ENCODE results near the gene TRIM54.
A peak's percentile ranks its signal among the peaks of the same experiment; 100 is the strongest.

Gene TRIM54

GRCh38 chr2:27304488-27305240, 22.4 kb downstream of the TRIM54 start:
- DNase-seq, result no peak
- Histone ChIP-seq H3K4me3 (ENCODE audit: control insufficient read depth in 1 of 7, extremely low read depth in 1 of 7, insufficient read depth in 4 of 7, low read depth in 2 of 7, low read length in 6 of 7) (no peak overlapping the region), H3K27me3 (replicated peaks in 2 of 5; ENCODE audit: control insufficient read depth in 4 of 5, insufficient read depth in 5 of 5, low read length in 4 of 5) (peaks cover 0 to 42% (median 19%) of the 10 kb centered on the region in 5 experiments), H3K4me1 (ENCODE audit: control extremely low read depth in 1 of 4, control insufficient read depth in 4 of 4, insufficient read depth in 4 of 4, low read length in 3 of 4) (peaks cover 0 to 26% (median 18%) of the 10 kb centered on the region in 4 experiments), H3K27ac (ENCODE audit: insufficient read depth in 1 of 2, low read depth in 1 of 2, low read length in 2 of 2, poor library complexity in 1 of 2, severe bottlenecking in 2 of 2) (no peak overlapping the region), H3K9me3 (ENCODE audit: control extremely low read depth in 1 of 5, control insufficient read depth in 4 of 5, insufficient read depth in 2 of 5, low read depth in 1 of 5, low read length in 4 of 5) (no peaks in the 10 kb centered on the region), H3K36me3 (ENCODE audit: control insufficient read depth in 4 of 4, insufficient read depth in 4 of 4, low read length in 3 of 4) (peaks cover 4 to 12% (median 6%) of the 10 kb centered on the region in 4 experiments)
- ChIA-PET POLR2A (no interaction called here), CTCF (interaction anchor here (0.8 to 7.8 kb wide), 14 partner anchors 10 to 213 kb away, joined by 3 to 94 read pairs (median 4); partner anchors contain the start of genes MPV17 and TRIM54)
- WGBS (ENCODE audit: insufficient coverage), result 93% methylated on average over 10 of the region's 13 CpGs

GRCh38 chr2:27305516-27305915, 23.3 kb downstream of the TRIM54 start:
- POLR2A ChIA-PET, result no interaction called here
- 96% methylated on average over 16 of the region's 16 CpGs for WGBS (ENCODE audit: insufficient coverage)

GRCh38 chr2:27306136-27306535, 23.9 kb downstream of the TRIM54 start:
- peaks cover 0 to 42% (median 19%) of the 10 kb centered on the region in 5 experiments for H3K27me3 ChIP-seq (replicated peaks in 2 of 5; ENCODE audit: control insufficient read depth in 4 of 5, insufficient read depth in 5 of 5, low read length in 4 of 5)
- ChIA-PET POLR2A (no interaction called here), CTCF (interaction anchor here (0.9 to 7.8 kb wide), 4 partner anchors 16 to 56 kb away, joined by 3 to 94 read pairs (median 27); partner anchors contain the start of gene TRIM54)
- H3K4me3 ChIP-seq (ENCODE audit: control insufficient read depth in 1 of 7, extremely low read depth in 1 of 7, insufficient read depth in 4 of 7, low read depth in 2 of 7, low read length in 6 of 7), result peak overlapping the region in 4 of 7 experiments; percentile 38 to 68 (median 54)
- H3K4me1 ChIP-seq (ENCODE audit: control extremely low read depth in 1 of 4, control insufficient read depth in 4 of 4, insufficient read depth in 4 of 4, low read length in 3 of 4), result peaks cover 0 to 26% (median 18%) of the 10 kb centered on the region in 4 experiments
- no peak overlapping the region for H3K27ac ChIP-seq (ENCODE audit: insufficient read depth in 1 of 2, low read depth in 1 of 2, low read length in 2 of 2, poor library complexity in 1 of 2, severe bottlenecking in 2 of 2)
- DNase-seq, result peak in 1 of 3 donors; percentile 8
- H3K36me3 ChIP-seq (ENCODE audit: control insufficient read depth in 4 of 4, insufficient read depth in 4 of 4, low read length in 3 of 4), result peaks cover 4 to 20% (median 9%) of the 10 kb centered on the region in 4 experiments
- WGBS (ENCODE audit: insufficient coverage), result 43% methylated on average over 20 of the region's 26 CpGs
- H3K9me3 ChIP-seq (ENCODE audit: control extremely low read depth in 1 of 5, control insufficient read depth in 4 of 5, insufficient read depth in 2 of 5, low read depth in 1 of 5, low read length in 4 of 5), result no peaks in the 10 kb centered on the region

More at GRCh38 chr2:27305516-27305915, 23.3 kb downstream of the TRIM54 start:
- Histone ChIP-seq H3K27me3 (replicated peaks in 2 of 5; ENCODE audit: control insufficient read depth in 4 of 5, insufficient read depth in 5 of 5, low read length in 4 of 5) (peaks cover 0 to 42% (median 19%) of the 10 kb centered on the region in 5 experiments), H3K9me3 (ENCODE audit: control extremely low read depth in 1 of 5, control insufficient read depth in 4 of 5, insufficient read depth in 2 of 5, low read depth in 1 of 5, low read length in 4 of 5) (no peaks in the 10 kb centered on the region), H3K4me3 (ENCODE audit: control insufficient read depth in 1 of 7, extremely low read depth in 1 of 7, insufficient read depth in 4 of 7, low read depth in 2 of 7, low read length in 6 of 7) (no peak overlapping the region), H3K27ac (ENCODE audit: insufficient read depth in 1 of 2, low read depth in 1 of 2, low read length in 2 of 2, poor library complexity in 1 of 2, severe bottlenecking in 2 of 2) (no peak overlapping the region), H3K4me1 (ENCODE audit: control extremely low read depth in 1 of 4, control insufficient read depth in 4 of 4, insufficient read depth in 4 of 4, low read length in 3 of 4) (peaks cover 0 to 26% (median 18%) of the 10 kb centered on the region in 4 experiments), H3K36me3 (ENCODE audit: control insufficient read depth in 4 of 4, insufficient read depth in 4 of 4, low read length in 3 of 4) (peaks cover 4 to 18% (median 8%) of the 10 kb centered on the region in 4 experiments)
- CTCF ChIA-PET, result interaction anchor here (0.8 to 7.8 kb wide), 8 partner anchors 9 to 206 kb away, joined by 3 to 94 read pairs (median 3); partner anchors contain the start of gene TRIM54
- no peak for DNase-seq

- Histone ChIP-seq H3K4me1 (ENCODE audit: control extremely low read depth in 1 of 4, control insufficient read depth in 4 of 4, insufficient read depth in 4 of 4, low read length in 3 of 4) (peaks cover 0 to 26% (median 18%) of the 10 kb centered on the region in 4 experiments), H3K9me3 (ENCODE audit: control extremely low read depth in 1 of 5, control insufficient read depth in 4 of 5, insufficient read depth in 2 of 5, low read depth in 1 of 5, low read length in 4 of 5) (no peaks in the 10 kb centered on the region), H3K27me3 (replicated peaks in 2 of 5; ENCODE audit: control insufficient read depth in 4 of 5, insufficient read depth in 5 of 5, low read length in 4 of 5) (peaks cover 0 to 42% (median 19%) of the 10 kb centered on the region in 5 experiments), H3K4me3 (ENCODE audit: control insufficient read depth in 1 of 7, extremely low read depth in 1 of 7, insufficient read depth in 4 of 7, low read depth in 2 of 7, low read length in 6 of 7) (peak overlapping the region in 4 of 7 experiments; percentile 38 to 68 (median 54)), H3K27ac (ENCODE audit: insufficient read depth in 1 of 2, low read depth in 1 of 2, low read length in 2 of 2, poor library complexity in 1 of 2, severe bottlenecking in 2 of 2) (no peak overlapping the region), H3K36me3 (ENCODE audit: control insufficient read depth in 4 of 4, insufficient read depth in 4 of 4, low read length in 3 of 4) (peaks cover 4 to 26% (median 13%) of the 10 kb centered on the region in 4 experiments)
- ChIA-PET CTCF (interaction anchor here (0.9 to 7.8 kb wide), 3 partner anchors 25 to 57 kb away, joined by 3 to 94 read pairs (median 51); partner anchors contain the start of gene TRIM54), POLR2A (no interaction called here)
- peak; percentile 28 to 65 (median 55) for DNase-seq
- WGBS (ENCODE audit: insufficient coverage), result 3% methylated on average over 37 of the region's 51 CpGs
Observed at GRCh38 chr2:27306573-27307286, 24.5 kb downstream of the TRIM54 start.

- Histone ChIP-seq H3K36me3 (ENCODE audit: control insufficient read depth in 4 of 4, insufficient read depth in 4 of 4, low read length in 3 of 4) (peaks cover 4 to 31% (median 16%) of the 10 kb centered on the region in 4 experiments), H3K4me1 (ENCODE audit: control extremely low read depth in 1 of 4, control insufficient read depth in 4 of 4, insufficient read depth in 4 of 4, low read length in 3 of 4) (peaks cover 0 to 26% (median 18%) of the 10 kb centered on the region in 4 experiments), H3K9me3 (ENCODE audit: control extremely low read depth in 1 of 5, control insufficient read depth in 4 of 5, insufficient read depth in 2 of 5, low read depth in 1 of 5, low read length in 4 of 5) (no peaks in the 10 kb centered on the region), H3K4me3 (ENCODE audit: control insufficient read depth in 1 of 7, extremely low read depth in 1 of 7, insufficient read depth in 4 of 7, low read depth in 2 of 7, low read length in 6 of 7) (peak overlapping the region in 3 of 7 experiments; percentile 52 to 68 (median 56)), H3K27me3 (replicated peaks in 2 of 5; ENCODE audit: control insufficient read depth in 4 of 5, insufficient read depth in 5 of 5, low read length in 4 of 5) (peaks cover 0 to 42% (median 19%) of the 10 kb centered on the region in 5 experiments), H3K27ac (ENCODE audit: insufficient read depth in 1 of 2, low read depth in 1 of 2, low read length in 2 of 2, poor library complexity in 1 of 2, severe bottlenecking in 2 of 2) (no peak overlapping the region)
- WGBS (ENCODE audit: insufficient coverage), result 6% methylated on average over 8 of the region's 14 CpGs
- DNase-seq, result no peak
- CTCF ChIA-PET, result interaction anchor here (2.6 kb wide), 1 partner anchor 14 kb away, joined by 10 read pairs; no protein-coding TSS in a partner anchor
- POLR2A ChIA-PET, result no interaction called here
Observed at GRCh38 chr2:27307287-27307544, 25.0 kb downstream of the TRIM54 start.

GRCh38 chr2:27307545-27308358, 25.5 kb downstream of the TRIM54 start:
- Histone ChIP-seq H3K9me3 (ENCODE audit: control extremely low read depth in 1 of 5, control insufficient read depth in 4 of 5, insufficient read depth in 2 of 5, low read depth in 1 of 5, low read length in 4 of 5) (no peaks in the 10 kb centered on the region), H3K27me3 (replicated peaks in 2 of 5; ENCODE audit: control insufficient read depth in 4 of 5, insufficient read depth in 5 of 5, low read length in 4 of 5) (peaks cover 0 to 42% (median 19%) of the 10 kb centered on the region in 5 experiments), H3K4me1 (ENCODE audit: control extremely low read depth in 1 of 4, control insufficient read depth in 4 of 4, insufficient read depth in 4 of 4, low read length in 3 of 4) (peaks cover 0 to 26% (median 18%) of the 10 kb centered on the region in 4 experiments), H3K36me3 (ENCODE audit: control insufficient read depth in 4 of 4, insufficient read depth in 4 of 4, low read length in 3 of 4) (peaks cover 7 to 36% (median 16%) of the 10 kb centered on the region in 4 experiments), H3K27ac (ENCODE audit: insufficient read depth in 1 of 2, low read depth in 1 of 2, low read length in 2 of 2, poor library complexity in 1 of 2, severe bottlenecking in 2 of 2) (no peak overlapping the region), H3K4me3 (ENCODE audit: control insufficient read depth in 1 of 7, extremely low read depth in 1 of 7, insufficient read depth in 4 of 7, low read depth in 2 of 7, low read length in 6 of 7) (peak overlapping the region in 3 of 7 experiments; percentile 52 to 68 (median 56))
- CTCF ChIA-PET, result interaction anchor here (1.0 to 2.6 kb wide), 2 partner anchors 13 to 18 kb away, joined by 3 to 10 read pairs; no protein-coding TSS in a partner anchor
- 55% methylated on average over 61 of the region's 75 CpGs for WGBS (ENCODE audit: insufficient coverage)
- POLR2A ChIA-PET, result no interaction called here
- DNase-seq, result no peak

Data from common myeloid progenitor, CD34-positive (primary cell).